Measurements from ENCODE around the gene DENND4A. TPM values are rescaled to one million over a fixed set of nuclear protein-coding genes. Genes with fewer than 3 reads are reported as not detected.

DENND4A gene
- total RNA-seq, 1 experiment from 2014 or later, result 12.7 TPM

- Mint-ChIP-seq H3K27ac (ENCODE audit: unreplicated experiment) (no peak overlapping the region), H3K4me1 (ENCODE audit: low read depth, unreplicated experiment) (peaks cover 20% of the 10 kb centered on the region), H3K36me3 (ENCODE audit: insufficient read depth, unreplicated experiment) (peaks cover 8% of the 10 kb centered on the region), H3K9me3 (ENCODE audit: unreplicated experiment) (no peaks in the 10 kb centered on the region), H3K4me3 (ENCODE audit: unreplicated experiment) (peak overlapping the region; percentile 48), H3K27me3 (ENCODE audit: insufficient read depth, unreplicated experiment) (no peaks in the 10 kb centered on the region)
- no TSS peak for BruUV-seq (replicated peaks)
- no peaks in the 10 kb centered on the region for H3K9me3 ChIP-seq
- DNase-seq, result no peak
- H3K27me3 ChIP-seq (replicated peaks; ENCODE audit: control insufficient read depth, insufficient read depth, low read length), result no peaks in the 10 kb centered on the region
- H3K4me1 ChIP-seq, result peaks cover 7% of the 10 kb centered on the region; the same call in 1 of the 2 replicates
- no peaks in the 10 kb centered on the region for H3K36me3 ChIP-seq (ENCODE audit: control insufficient read depth, insufficient read depth, low read length)
- intact Hi-C loops (cut with micrococcal nuclease; ENCODE audit: unreplicated experiment), result loop anchor here (2.0 kb wide), 1 partner anchor 31 kb away; no protein-coding TSS in a partner anchor
- CTCF ChIA-PET, result no interaction called here
- H3K4me3 ChIP-seq (ENCODE audit: low read depth, low read length), result no peak overlapping the region
- POLR2A ChIA-PET, result no interaction called here
- no peak for TF ChIP-seq CTCF (IDR thresholded peaks at IDR 0.05; ENCODE audit: insufficient read depth in 1 of 2, low read depth in 1 of 2, low read length in 1 of 2, severe bottlenecking in 1 of 2, unreplicated experiment in 1 of 2)
Measured at GRCh38 chr15:65793818-65794104, 1.7 kb upstream of the DENND4A start.

- Histone ChIP-seq H3K4me1 (peaks cover 7% of the 10 kb centered on the region; the same call in 1 of the 2 replicates), H3K27me3 (replicated peaks; ENCODE audit: control insufficient read depth, insufficient read depth, low read length) (no peaks in the 10 kb centered on the region), H3K4me3 (ENCODE audit: low read depth, low read length) (peak overlapping the region; percentile 74), H3K9me3 (no peaks in the 10 kb centered on the region), H3K36me3 (ENCODE audit: control insufficient read depth, insufficient read depth, low read length) (no peaks in the 10 kb centered on the region)
- Mint-ChIP-seq H3K9me3 (ENCODE audit: unreplicated experiment) (no peaks in the 10 kb centered on the region), H3K27me3 (ENCODE audit: insufficient read depth, unreplicated experiment) (no peaks in the 10 kb centered on the region), H3K4me1 (ENCODE audit: low read depth, unreplicated experiment) (peaks cover 20% of the 10 kb centered on the region), H3K4me3 (ENCODE audit: unreplicated experiment) (peak overlapping the region; percentile 95), H3K36me3 (ENCODE audit: insufficient read depth, unreplicated experiment) (peaks cover 8% of the 10 kb centered on the region), H3K27ac (ENCODE audit: unreplicated experiment) (peak overlapping the region; percentile 97)
- no TSS peak for BruUV-seq (replicated peaks)
- POLR2A ChIA-PET, result interaction anchor here (0.8 kb wide), 1 partner anchor 11 kb away, joined by 3 read pairs; no protein-coding TSS in a partner anchor
- intact Hi-C loops (cut with micrococcal nuclease; ENCODE audit: unreplicated experiment), result loop anchor here (1.0 to 2.0 kb wide), 3 partner anchors 10 to 39 kb away; no protein-coding TSS in a partner anchor
- TF ChIP-seq CTCF (IDR thresholded peaks at IDR 0.05; ENCODE audit: insufficient read depth in 1 of 2, low read depth in 1 of 2, low read length in 1 of 2, severe bottlenecking in 1 of 2, unreplicated experiment in 1 of 2), result no peak
- DNase-seq, result no peak
- CTCF ChIA-PET, result interaction anchor here (1.3 to 1.5 kb wide), 2 partner anchors 31 to 39 kb away, joined by 4 to 5 read pairs; no protein-coding TSS in a partner anchor
Measured at GRCh38 chr15:65792988-65793817, 1.1 kb upstream of the DENND4A start.

- H3K9me3 ChIP-seq, result no peaks in the 10 kb centered on the region
- peaks cover 13% of the 10 kb centered on the region for H3K4me1 Mint-ChIP-seq (ENCODE audit: low read depth, unreplicated experiment)
- no peak for TF ChIP-seq CTCF (IDR thresholded peaks at IDR 0.05; ENCODE audit: insufficient read depth in 1 of 2, low read depth in 1 of 2, low read length in 1 of 2, severe bottlenecking in 1 of 2, unreplicated experiment in 1 of 2)
- no peaks in the 10 kb centered on the region for H3K27me3 ChIP-seq (replicated peaks; ENCODE audit: control insufficient read depth, insufficient read depth, low read length)
- no peaks in the 10 kb centered on the region for H3K36me3 ChIP-seq (ENCODE audit: control insufficient read depth, insufficient read depth, low read length)
- peak overlapping the region; percentile 95 for H3K4me3 Mint-ChIP-seq (ENCODE audit: unreplicated experiment)
- peak overlapping the region; percentile 74 for H3K4me3 ChIP-seq (ENCODE audit: low read depth, low read length)
- no peaks in the 10 kb centered on the region for H3K9me3 Mint-ChIP-seq (ENCODE audit: unreplicated experiment)
- ChIA-PET CTCF (interaction anchor here (0.5 to 1.6 kb wide), 4 partner anchors 33 to 67 kb away, joined by 3 to 7 read pairs (median 4); no protein-coding TSS in a partner anchor), POLR2A (interaction anchor here (0.6 to 2.0 kb wide), 6 partner anchors 26 to 181 kb away, joined by 3 to 12 read pairs (median 6); partner anchors contain the start of genes INTS14 and RAB11A)
- H3K27me3 Mint-ChIP-seq (ENCODE audit: insufficient read depth, unreplicated experiment), result no peaks in the 10 kb centered on the region
- H3K4me1 ChIP-seq, result peaks cover 15% of the 10 kb centered on the region; the same call in 1 of the 2 replicates
- intact Hi-C loops (cut with micrococcal nuclease; ENCODE audit: unreplicated experiment), result loop anchor here (1.0 to 2.0 kb wide), 3 partner anchors 8 to 41 kb away; no protein-coding TSS in a partner anchor
- no TSS peak for BruUV-seq (replicated peaks)
- peak overlapping the region; percentile 97 for H3K27ac Mint-ChIP-seq (ENCODE audit: unreplicated experiment)
- DNase-seq, result peak; percentile 66
- peaks cover 8% of the 10 kb centered on the region for H3K36me3 Mint-ChIP-seq (ENCODE audit: insufficient read depth, unreplicated experiment)
Measured at GRCh38 chr15:65791335-65792137, 557 bp downstream of the DENND4A start.

All from Caco-2 (cell line).